Breast epithelium (tissue), 3 donors: ENCODE results near the gene OR2T8.

Source experiments
- POLR2A ChIP-seq: fragments of 450-650 bp; IDR thresholded peaks from one replicate; pipeline ENCODE4 v1.6.1; 2016; ENCODE audit warnings: antibody characterized with exemption, mild to moderate bottlenecking, moderate library complexity
- POLR2AphosphoS5 ChIP-seq, 3 donors: sonication (generic); formaldehyde crosslinking; IDR thresholded peaks; one replicate each; pipeline ENCODE4 v1.6.1; 2017; ENCODE audit warnings: antibody characterized with exemption in 3 of 3
- TF ChIP-seq, protein P1 (sequence below), 3 donors: fragments of 450-650 bp; IDR thresholded peaks; one replicate each; pipeline ENCODE4 v1.5.1; 2016 to 2017; ENCODE audit warnings: antibody characterized with exemption in 3 of 3, mild to moderate bottlenecking in 3 of 3, moderate library complexity in 3 of 3

DNA sequence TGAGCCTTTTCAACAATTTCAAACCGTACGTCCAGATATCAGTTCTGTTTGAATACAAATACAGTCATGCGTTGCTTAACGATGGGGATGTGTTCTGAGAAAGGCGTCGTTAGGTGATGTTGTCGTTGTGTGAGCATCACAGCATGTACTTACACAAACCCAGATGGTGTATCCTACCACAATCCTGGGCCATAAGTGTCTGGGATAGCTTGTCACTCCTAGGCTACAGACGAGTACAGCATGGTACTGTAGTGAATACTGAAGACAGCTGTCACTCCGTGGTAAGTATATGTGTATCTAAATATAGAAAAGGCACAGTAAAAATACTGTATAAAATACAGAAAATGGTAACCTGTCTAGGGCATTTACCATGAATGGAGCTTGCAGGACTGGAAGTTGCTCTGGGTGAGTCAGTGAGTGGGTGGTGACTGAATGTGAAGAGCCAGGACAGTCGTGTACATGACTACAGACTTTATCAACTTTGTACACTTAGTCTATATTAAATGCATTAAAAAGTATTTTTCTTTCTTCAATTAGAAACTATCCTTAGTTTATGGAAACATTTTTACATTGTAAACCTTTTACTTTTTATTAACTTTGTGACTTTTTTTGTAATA, 35.1 kb upstream of the OR2T8 start:
- TF ChIP-seq, protein P1, sequence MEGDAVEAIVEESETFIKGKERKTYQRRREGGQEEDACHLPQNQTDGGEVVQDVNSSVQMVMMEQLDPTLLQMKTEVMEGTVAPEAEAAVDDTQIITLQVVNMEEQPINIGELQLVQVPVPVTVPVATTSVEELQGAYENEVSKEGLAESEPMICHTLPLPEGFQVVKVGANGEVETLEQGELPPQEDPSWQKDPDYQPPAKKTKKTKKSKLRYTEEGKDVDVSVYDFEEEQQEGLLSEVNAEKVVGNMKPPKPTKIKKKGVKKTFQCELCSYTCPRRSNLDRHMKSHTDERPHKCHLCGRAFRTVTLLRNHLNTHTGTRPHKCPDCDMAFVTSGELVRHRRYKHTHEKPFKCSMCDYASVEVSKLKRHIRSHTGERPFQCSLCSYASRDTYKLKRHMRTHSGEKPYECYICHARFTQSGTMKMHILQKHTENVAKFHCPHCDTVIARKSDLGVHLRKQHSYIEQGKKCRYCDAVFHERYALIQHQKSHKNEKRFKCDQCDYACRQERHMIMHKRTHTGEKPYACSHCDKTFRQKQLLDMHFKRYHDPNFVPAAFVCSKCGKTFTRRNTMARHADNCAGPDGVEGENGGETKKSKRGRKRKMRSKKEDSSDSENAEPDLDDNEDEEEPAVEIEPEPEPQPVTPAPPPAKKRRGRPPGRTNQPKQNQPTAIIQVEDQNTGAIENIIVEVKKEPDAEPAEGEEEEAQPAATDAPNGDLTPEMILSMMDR (IDR thresholded peaks at IDR 0.05) = no peak
- TF ChIP-seq POLR2A = no peak
- no peak for TF ChIP-seq POLR2AphosphoS5 (IDR thresholded peaks at IDR 0.05)
